Activated naive CD8-positive, alpha-beta T cell treated with anti-CD3 and anti-CD28 coated beads, Interleukin-2, amount 10 ng/mL, durations not matched to agents 7 days and 5 days (primary cell): ENCODE measurements around the gene TSEN34. TPM values are rescaled to one million over a fixed set of nuclear protein-coding genes. Genes with fewer than 3 reads are reported as not detected.

Experiments
- total RNA-seq, 2 experiments: library from RNA; stranded (reverse); gene quantifications; one replicate each; pipeline ENCODE4 v1.2.3, GENCODE V29; 2021

TSEN34 gene
- total RNA-seq, 2 experiments from 2014 or later: 16.3 to 17.4 TPM

Other genes with a start within 250 kb of the TSEN34 start
- not detected for gene CACNG8, start 228.4 kb upstream of the TSEN34 start, total RNA-seq
- not detected for gene CACNG6, start 199.7 kb upstream of the TSEN34 start, total RNA-seq
- gene VSTM1, start 127.4 kb upstream of the TSEN34 start, total RNA-seq: not detected
- not detected for gene TARM1, start 109.9 kb upstream of the TSEN34 start, total RNA-seq
- gene OSCAR, start 90.5 kb upstream of the TSEN34 start, total RNA-seq: 1 to 10 TPM in 1 of 2 experiments, under 1 TPM in 1; 0.96 to 1.5 TPM
- gene NDUFA3, start 88.5 kb upstream of the TSEN34 start, total RNA-seq: 100 to 1,000 TPM; 134 to 135 TPM
- 10 to 100 TPM; 37.9 to 43.3 TPM for gene TFPT, start 75.7 kb upstream of the TSEN34 start, total RNA-seq
- gene PRPF31, start 75.6 kb upstream of the TSEN34 start, total RNA-seq: 10 to 100 TPM; 66.3 to 69.3 TPM
- gene CNOT3, start 53.5 kb upstream of the TSEN34 start, total RNA-seq: 10 to 100 TPM; 60.0 to 72.3 TPM
- 10 to 100 TPM; 10.2 to 12.8 TPM for gene LENG1, start 31.6 kb upstream of the TSEN34 start, total RNA-seq
- gene TMC4, start 18.1 kb upstream of the TSEN34 start, total RNA-seq: 1 to 10 TPM; 1.7 to 3.0 TPM
- 10 to 100 TPM; 49.0 to 52.2 TPM for gene MBOAT7, start 1.7 kb upstream of the TSEN34 start, total RNA-seq
- 1,000 to 10,000 TPM; 1,098 to 1,155 TPM for gene RPS9, start 9.6 kb downstream of the TSEN34 start, total RNA-seq
- gene LILRB3, start 31.7 kb downstream of the TSEN34 start, total RNA-seq: 1 to 10 TPM in 1 of 2 experiments, under 1 TPM in 1; 0.74 to 1.3 TPM
- gene LILRA6, start 51.5 kb downstream of the TSEN34 start, total RNA-seq: under 1 TPM; 0.60 to 0.64 TPM
- under 1 TPM; 0.28 to 0.36 TPM for gene LILRB5, start 66.0 kb downstream of the TSEN34 start, total RNA-seq
- gene LILRB2, start 89.8 kb downstream of the TSEN34 start, total RNA-seq: under 1 TPM; 0.55 to 0.57 TPM
- not detected for gene LILRA5, start 121.9 kb downstream of the TSEN34 start, total RNA-seq
- gene LILRA4, start 147.9 kb downstream of the TSEN34 start, total RNA-seq: not detected
- 10 to 100 TPM; 75.0 to 79.2 TPM for gene LAIR1, start 173.6 kb downstream of the TSEN34 start, total RNA-seq
- 1 to 10 TPM; 1.1 to 1.9 TPM for gene TTYH1, start 224.2 kb downstream of the TSEN34 start, total RNA-seq